ENCODE results near the gene ANKS6.

GRCh38 chr9:98698856-98699255 is 97.5 kb downstream of the ANKS6 start:
- TF ChIP-seq, protein P1, sequence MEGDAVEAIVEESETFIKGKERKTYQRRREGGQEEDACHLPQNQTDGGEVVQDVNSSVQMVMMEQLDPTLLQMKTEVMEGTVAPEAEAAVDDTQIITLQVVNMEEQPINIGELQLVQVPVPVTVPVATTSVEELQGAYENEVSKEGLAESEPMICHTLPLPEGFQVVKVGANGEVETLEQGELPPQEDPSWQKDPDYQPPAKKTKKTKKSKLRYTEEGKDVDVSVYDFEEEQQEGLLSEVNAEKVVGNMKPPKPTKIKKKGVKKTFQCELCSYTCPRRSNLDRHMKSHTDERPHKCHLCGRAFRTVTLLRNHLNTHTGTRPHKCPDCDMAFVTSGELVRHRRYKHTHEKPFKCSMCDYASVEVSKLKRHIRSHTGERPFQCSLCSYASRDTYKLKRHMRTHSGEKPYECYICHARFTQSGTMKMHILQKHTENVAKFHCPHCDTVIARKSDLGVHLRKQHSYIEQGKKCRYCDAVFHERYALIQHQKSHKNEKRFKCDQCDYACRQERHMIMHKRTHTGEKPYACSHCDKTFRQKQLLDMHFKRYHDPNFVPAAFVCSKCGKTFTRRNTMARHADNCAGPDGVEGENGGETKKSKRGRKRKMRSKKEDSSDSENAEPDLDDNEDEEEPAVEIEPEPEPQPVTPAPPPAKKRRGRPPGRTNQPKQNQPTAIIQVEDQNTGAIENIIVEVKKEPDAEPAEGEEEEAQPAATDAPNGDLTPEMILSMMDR (IDR thresholded peaks at IDR 0.05): no peak
- TF ChIP-seq POLR2A (IDR thresholded peaks at IDR 0.05): no peak
